Keratinocyte (primary cell): ENCODE measurements around the gene PAFAH2. TPM values are rescaled to one million over a fixed set of nuclear protein-coding genes. Genes with fewer than 3 reads are reported as not detected.

Source experiments
- DNase-seq: peaks from one replicate; pipeline ENCODE4 v3.0.0-alpha.2; 2011; ENCODE audit warnings: low read depth, missing footprints, low spot score
- FAIRE-seq: peaks from 2 replicates; lab custom pipeline; 2011; peaks lifted over from hg19 to GRCh38; lab: Jason Lieb, UNC
- H2AFZ ChIP-seq: 2 replicates; pipeline ENCODE4 v1.6.0; 2012; ENCODE audit warnings: low read length, control low read depth, inconsistent platforms; ENCODE audit not compliant: control insufficient read depth
- H3K27ac ChIP-seq: 2 replicates; pipeline ENCODE4 v1.5.1; 2011; ENCODE audit warnings: low read length; ENCODE audit not compliant: control insufficient read depth, insufficient read depth
- H3K27me3 ChIP-seq: 3 replicates; pipeline ENCODE4 v1.6.0; 2011; ENCODE audit warnings: low read length; ENCODE audit not compliant: control insufficient read depth, insufficient read depth; ENCODE audit errors: extremely low read depth
- H3K36me3 ChIP-seq, 2 experiments: 2 replicates in 1 of 2; 3 replicates in 1 of 2; pipeline ENCODE4 v1.5.1; 2011; ENCODE audit warnings: low read length in 2 of 2, mild to moderate bottlenecking in 1 of 2; ENCODE audit not compliant: control insufficient read depth in 2 of 2, insufficient read depth in 2 of 2; ENCODE audit errors: extremely low read depth in 1 of 2
- H3K4me1 ChIP-seq: 3 replicates; pipeline ENCODE4 v1.5.1; 2011; ENCODE audit warnings: low read length; ENCODE audit not compliant: control insufficient read depth, insufficient read depth; ENCODE audit errors: extremely low read depth
- H3K4me2 ChIP-seq: 3 replicates; pipeline ENCODE4 v1.6.0; 2011; ENCODE audit warnings: low read depth, low read length; ENCODE audit not compliant: control insufficient read depth, insufficient read depth; ENCODE audit errors: extremely low read depth
- H3K4me3 ChIP-seq, 3 experiments: fragments of 200-600 bp in 1 of 3; sonication (generic) in 1 of 3; 2 replicates in 2 of 3; 3 replicates in 1 of 3; pipeline ENCODE4 v1.5.1; 2011 to 2016; ENCODE audit warnings: low read length in 3 of 3, mild to moderate bottlenecking in 3 of 3, control low read depth in 2 of 3, inconsistent platforms in 1 of 3, low read depth in 1 of 3, mixed read lengths in 1 of 3, mixed run types in 1 of 3, moderate library complexity in 1 of 3; ENCODE audit not compliant: control insufficient read depth in 2 of 3, insufficient read depth in 2 of 3; ENCODE audit errors: extremely low read depth in 1 of 3
- H3K79me2 ChIP-seq: 2 replicates; pipeline ENCODE4 v1.6.0; 2012; ENCODE audit warnings: low read length; ENCODE audit not compliant: control insufficient read depth, insufficient read depth
- H3K9ac ChIP-seq: 3 replicates; pipeline ENCODE4 v1.6.0; 2011; ENCODE audit warnings: low read length; ENCODE audit not compliant: control insufficient read depth, insufficient read depth; ENCODE audit errors: extremely low read depth
- H3K9me1 ChIP-seq: 3 replicates; pipeline ENCODE4 v1.6.0; 2011; ENCODE audit warnings: low read length; ENCODE audit not compliant: control insufficient read depth, insufficient read depth; ENCODE audit errors: extremely low read depth
- H3K9me3 ChIP-seq: 2 replicates; pipeline ENCODE4 v1.5.1; 2012; ENCODE audit warnings: low read depth, low read length; ENCODE audit not compliant: control insufficient read depth
- H4K20me1 ChIP-seq: 3 replicates; pipeline ENCODE4 v1.6.0; 2011; ENCODE audit warnings: low read length; ENCODE audit not compliant: control insufficient read depth, insufficient read depth; ENCODE audit errors: extremely low read depth
- EZH2 ChIP-seq: IDR thresholded peaks from one replicate; pipeline ENCODE4 v1.6.1; 2012; ENCODE audit warnings: inconsistent platforms, mild to moderate bottlenecking, low read length, moderate library complexity
- dilution Hi-C: fragments of 300-500 bp; cut with MboI; formaldehyde crosslinking; loops from one replicate; pipeline ENCODE4 v1.7.0; 2020; ENCODE audit warnings: low sequenced_read_pairs; ENCODE audit not compliant: extremely low pct_ligation_motif_present
- polyA plus RNA-seq, 5 experiments: library from polyadenylated mRNA; depleted of rRNA in 3 of 5; stranded (reverse) in 3 of 5; stranded (forward) in 1 of 5; unstranded in 1 of 5; fragments of >200 nt; gene quantifications; 1 replicate in 1 of 5; 2 replicates in 3 of 5; 3 replicates in 1 of 5; pipeline versions ENCODE4 v1.2.1 to v1.2.3, GENCODE V29; 2011 to 2012; ENCODE audit warnings: missing spikeins in 2 of 5, low read depth in 1 of 5, low replicate concordance in 1 of 5
- TF ChIP-seq, protein P1 (sequence below), 3 experiments: IDR thresholded peaks in 1 of 3; conservative IDR thresholded peaks in 1 of 3; optimal IDR thresholded peaks in 1 of 3; 2 replicates in 2 of 3; 3 replicates in 1 of 3; pipeline versions ENCODE3 to v1.5.1; 2011; ENCODE audit warnings: low read length in 3 of 3, mild to moderate bottlenecking in 3 of 3, moderate library complexity in 2 of 3, control low read depth in 1 of 3, inconsistent platforms in 1 of 3; ENCODE audit not compliant: insufficient read depth in 2 of 3; ENCODE audit errors: extremely low read depth in 1 of 3

Gene PAFAH2
- polyA plus RNA-seq, 1 donor (not counting 4 experiments of a cell fraction or from before 2014, with no cell fraction given) = 15.5 TPM

DNA sequence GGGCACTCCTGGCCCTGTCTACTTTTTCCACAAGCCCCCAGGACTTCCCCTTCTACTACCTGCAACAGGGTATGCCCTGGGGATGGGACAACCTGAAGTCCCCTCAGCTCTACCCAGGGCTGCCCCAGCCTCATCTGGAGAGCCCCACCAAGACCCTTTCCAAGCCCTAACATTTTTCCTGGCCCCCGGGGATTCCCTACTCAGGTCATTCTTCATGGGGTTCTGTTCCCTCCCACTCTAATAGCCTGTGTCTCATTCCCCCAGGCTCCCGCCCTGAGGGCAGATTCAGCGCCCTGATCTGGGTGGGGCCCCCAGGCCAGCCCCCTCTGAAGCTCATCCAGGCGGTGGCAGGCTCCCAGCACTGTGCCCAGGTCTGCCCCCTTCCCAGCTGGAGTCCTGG, 33.3 kb upstream of the PAFAH2 start:
- dilution Hi-C loops = no loop called here
- H3K79me2 ChIP-seq = no peaks in the 10 kb centered on the region
- FAIRE-seq (no peak), DNase-seq (no peak)
- no peak overlapping the region for H2AFZ ChIP-seq
- H3K27me3 ChIP-seq = no peaks in the 10 kb centered on the region
- H3K9me1 ChIP-seq = no peaks in the 10 kb centered on the region
- no peak overlapping the region for H3K4me3 ChIP-seq
- no peaks in the 10 kb centered on the region for H3K9me3 ChIP-seq
- H3K4me1 ChIP-seq = peaks cover 7% of the 10 kb centered on the region
- H4K20me1 ChIP-seq = no peaks in the 10 kb centered on the region
- no peak overlapping the region for H3K27ac ChIP-seq
- no peaks in the 10 kb centered on the region for H3K36me3 ChIP-seq
- H3K4me2 ChIP-seq = no peak overlapping the region
- TF ChIP-seq, protein P1, sequence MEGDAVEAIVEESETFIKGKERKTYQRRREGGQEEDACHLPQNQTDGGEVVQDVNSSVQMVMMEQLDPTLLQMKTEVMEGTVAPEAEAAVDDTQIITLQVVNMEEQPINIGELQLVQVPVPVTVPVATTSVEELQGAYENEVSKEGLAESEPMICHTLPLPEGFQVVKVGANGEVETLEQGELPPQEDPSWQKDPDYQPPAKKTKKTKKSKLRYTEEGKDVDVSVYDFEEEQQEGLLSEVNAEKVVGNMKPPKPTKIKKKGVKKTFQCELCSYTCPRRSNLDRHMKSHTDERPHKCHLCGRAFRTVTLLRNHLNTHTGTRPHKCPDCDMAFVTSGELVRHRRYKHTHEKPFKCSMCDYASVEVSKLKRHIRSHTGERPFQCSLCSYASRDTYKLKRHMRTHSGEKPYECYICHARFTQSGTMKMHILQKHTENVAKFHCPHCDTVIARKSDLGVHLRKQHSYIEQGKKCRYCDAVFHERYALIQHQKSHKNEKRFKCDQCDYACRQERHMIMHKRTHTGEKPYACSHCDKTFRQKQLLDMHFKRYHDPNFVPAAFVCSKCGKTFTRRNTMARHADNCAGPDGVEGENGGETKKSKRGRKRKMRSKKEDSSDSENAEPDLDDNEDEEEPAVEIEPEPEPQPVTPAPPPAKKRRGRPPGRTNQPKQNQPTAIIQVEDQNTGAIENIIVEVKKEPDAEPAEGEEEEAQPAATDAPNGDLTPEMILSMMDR (optimal IDR thresholded peaks at IDR 0.05 in 1 of 3, IDR thresholded peaks at IDR 0.05 in 1 of 3, conservative IDR thresholded peaks at IDR 0.05 in 1 of 3; ENCODE audit: extremely low read depth in 1 of 3, insufficient read depth in 2 of 3, low read length in 3 of 3) = no peak
- no peak for TF ChIP-seq EZH2
- no peak overlapping the region for H3K9ac ChIP-seq

DNA sequence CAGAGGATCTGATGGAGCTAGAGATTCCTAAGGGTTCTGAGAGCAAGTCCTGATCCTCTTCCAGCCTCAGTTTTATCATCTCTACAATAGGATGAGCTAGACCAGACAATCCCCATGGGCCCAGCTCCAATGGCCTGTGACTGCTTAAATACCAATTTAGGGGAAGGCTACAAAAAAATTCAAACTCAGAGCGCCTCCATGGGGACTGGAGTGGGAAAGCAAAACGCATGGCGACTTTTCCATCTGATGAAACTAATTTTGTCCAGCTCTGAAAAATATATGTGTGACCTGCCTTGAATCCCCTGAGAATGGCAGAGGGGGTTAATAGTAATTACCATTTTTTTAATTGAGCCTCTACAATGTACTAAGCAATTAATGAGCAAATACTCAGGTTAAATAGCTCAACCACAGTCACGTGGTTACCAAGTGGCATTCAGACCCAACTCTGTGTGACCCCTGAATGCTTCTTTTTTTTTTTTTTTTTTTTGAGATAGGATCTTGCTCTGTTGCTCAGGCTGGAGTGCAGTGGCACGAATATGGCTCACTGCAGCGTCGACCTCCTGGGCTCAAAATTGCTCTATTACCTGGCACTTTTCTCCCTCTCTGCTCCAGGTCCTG, 32.1 kb upstream of the PAFAH2 start:
- H3K4me1 ChIP-seq = peaks cover 4% of the 10 kb centered on the region
- DNase-seq = no peak
- no peak overlapping the region for H3K27ac ChIP-seq
- TF ChIP-seq, protein P1 (optimal IDR thresholded peaks at IDR 0.05 in 1 of 3, IDR thresholded peaks at IDR 0.05 in 1 of 3, conservative IDR thresholded peaks at IDR 0.05 in 1 of 3; ENCODE audit: extremely low read depth in 1 of 3, insufficient read depth in 2 of 3, low read length in 3 of 3) = peak in 2 of 3 experiments; percentile 13 to 24
- TF ChIP-seq EZH2 = no peak
- no peaks in the 10 kb centered on the region for H3K36me3 ChIP-seq
- H3K27me3 ChIP-seq = no peaks in the 10 kb centered on the region
- no peak for FAIRE-seq
- H3K4me2 ChIP-seq = no peak overlapping the region
- H3K9ac ChIP-seq = no peak overlapping the region
- no peaks in the 10 kb centered on the region for H3K9me3 ChIP-seq
- no peak overlapping the region for H2AFZ ChIP-seq
- no peaks in the 10 kb centered on the region for H3K9me1 ChIP-seq
- no peaks in the 10 kb centered on the region for H4K20me1 ChIP-seq
- H3K79me2 ChIP-seq = no peaks in the 10 kb centered on the region
- no peak overlapping the region for H3K4me3 ChIP-seq
- dilution Hi-C loops = no loop called here
